Epithelial cell of proximal tubule (primary cell): ENCODE data around the gene RSRC2. TPM values are rescaled to one million over a fixed set of nuclear protein-coding genes. Genes with fewer than 3 reads are reported as not detected.
A peak's percentile ranks its signal among the peaks of the same experiment; 100 is the strongest.
"Not testable (repeated sequence)": the region's sequence is repeated elsewhere in the genome, so short reads cannot be mapped to it uniquely, and the experiment has no call there.

Experiments
- DNase-seq: peaks from one replicate; pipeline ENCODE4 v3.0.0-alpha.2; 2011; ENCODE audit warnings: low read depth
- H3K4me3 ChIP-seq: 2 replicates; pipeline ENCODE4 v1.5.1; 2011; ENCODE audit warnings: low read depth, mild to moderate bottlenecking, low read length
- total RNA-seq: library from RNA; depleted of rRNA; stranded (reverse); fragments of >200 nt; gene quantifications from 2 replicates; pipeline ENCODE4 v1.2.3, GENCODE V29; 2015
- TF ChIP-seq, protein P1 (sequence below): conservative IDR thresholded peaks from 2 replicates; pipeline ENCODE4 v1.5.1; 2012; ENCODE audit warnings: low read depth, mild to moderate bottlenecking, low read length

Gene RSRC2, protein sequence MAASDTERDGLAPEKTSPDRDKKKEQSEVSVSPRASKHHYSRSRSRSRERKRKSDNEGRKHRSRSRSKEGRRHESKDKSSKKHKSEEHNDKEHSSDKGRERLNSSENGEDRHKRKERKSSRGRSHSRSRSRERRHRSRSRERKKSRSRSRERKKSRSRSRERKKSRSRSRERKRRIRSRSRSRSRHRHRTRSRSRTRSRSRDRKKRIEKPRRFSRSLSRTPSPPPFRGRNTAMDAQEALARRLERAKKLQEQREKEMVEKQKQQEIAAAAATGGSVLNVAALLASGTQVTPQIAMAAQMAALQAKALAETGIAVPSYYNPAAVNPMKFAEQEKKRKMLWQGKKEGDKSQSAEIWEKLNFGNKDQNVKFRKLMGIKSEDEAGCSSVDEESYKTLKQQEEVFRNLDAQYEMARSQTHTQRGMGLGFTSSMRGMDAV
- 44.9 and 72.4 TPM in 2 replicates for total RNA-seq

DNA sequence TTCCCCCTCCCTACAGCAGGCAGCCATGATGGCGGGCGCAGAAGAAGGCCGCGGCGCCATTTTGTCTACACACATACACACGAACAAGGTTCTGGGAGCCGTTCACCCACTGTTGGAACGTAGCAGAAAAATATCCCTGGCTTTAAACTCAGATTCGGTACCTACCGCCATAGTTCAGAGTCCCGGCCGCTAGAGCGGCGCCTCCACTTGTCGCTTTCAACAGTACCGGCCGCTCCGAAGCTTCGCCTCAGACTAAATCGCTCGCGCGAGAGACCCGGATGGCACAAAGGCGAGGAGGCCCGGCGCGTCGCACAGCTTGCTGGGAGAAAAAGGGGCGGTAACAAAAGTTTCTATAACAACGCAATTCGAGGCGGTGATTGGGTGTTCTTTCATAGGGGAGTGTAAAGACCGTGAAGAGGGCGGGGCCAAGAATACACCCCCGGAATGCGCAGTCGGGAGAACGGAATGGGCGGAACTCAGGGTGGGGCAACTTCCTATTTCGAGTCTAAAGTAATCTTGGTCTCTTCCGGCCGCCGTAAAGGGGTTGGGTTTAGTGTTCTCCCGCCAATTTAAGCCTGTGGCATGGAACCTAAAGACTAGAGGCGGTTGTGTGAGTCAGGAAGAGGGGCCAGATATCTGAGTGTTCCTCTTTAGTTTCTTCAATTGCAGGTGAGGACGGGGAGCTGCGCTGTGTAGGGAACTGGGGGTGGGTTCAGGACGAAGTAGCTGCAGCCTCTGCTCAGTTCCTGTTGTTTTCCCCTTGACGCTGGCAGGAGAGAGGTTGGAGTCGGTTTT, at the start of gene RSRC2, which contains the start of gene KNTC1:
Gene RSRC2, minus strand, starts transcription at position 254 of the 795 bp plus-strand sequence. Its CDS starts 83 bp downstream, at position 171.
Gene KNTC1, plus strand, starts transcription at position 567 of the 795 bp plus-strand sequence. CDS start 2,815 bp downstream, outside the sequence.
- peak within 1 kb of the TSS; percentile 98 for H3K4me3 ChIP-seq
- peak; percentile 95 for DNase-seq
- TF ChIP-seq, protein P1, sequence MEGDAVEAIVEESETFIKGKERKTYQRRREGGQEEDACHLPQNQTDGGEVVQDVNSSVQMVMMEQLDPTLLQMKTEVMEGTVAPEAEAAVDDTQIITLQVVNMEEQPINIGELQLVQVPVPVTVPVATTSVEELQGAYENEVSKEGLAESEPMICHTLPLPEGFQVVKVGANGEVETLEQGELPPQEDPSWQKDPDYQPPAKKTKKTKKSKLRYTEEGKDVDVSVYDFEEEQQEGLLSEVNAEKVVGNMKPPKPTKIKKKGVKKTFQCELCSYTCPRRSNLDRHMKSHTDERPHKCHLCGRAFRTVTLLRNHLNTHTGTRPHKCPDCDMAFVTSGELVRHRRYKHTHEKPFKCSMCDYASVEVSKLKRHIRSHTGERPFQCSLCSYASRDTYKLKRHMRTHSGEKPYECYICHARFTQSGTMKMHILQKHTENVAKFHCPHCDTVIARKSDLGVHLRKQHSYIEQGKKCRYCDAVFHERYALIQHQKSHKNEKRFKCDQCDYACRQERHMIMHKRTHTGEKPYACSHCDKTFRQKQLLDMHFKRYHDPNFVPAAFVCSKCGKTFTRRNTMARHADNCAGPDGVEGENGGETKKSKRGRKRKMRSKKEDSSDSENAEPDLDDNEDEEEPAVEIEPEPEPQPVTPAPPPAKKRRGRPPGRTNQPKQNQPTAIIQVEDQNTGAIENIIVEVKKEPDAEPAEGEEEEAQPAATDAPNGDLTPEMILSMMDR = no peak

DNA sequence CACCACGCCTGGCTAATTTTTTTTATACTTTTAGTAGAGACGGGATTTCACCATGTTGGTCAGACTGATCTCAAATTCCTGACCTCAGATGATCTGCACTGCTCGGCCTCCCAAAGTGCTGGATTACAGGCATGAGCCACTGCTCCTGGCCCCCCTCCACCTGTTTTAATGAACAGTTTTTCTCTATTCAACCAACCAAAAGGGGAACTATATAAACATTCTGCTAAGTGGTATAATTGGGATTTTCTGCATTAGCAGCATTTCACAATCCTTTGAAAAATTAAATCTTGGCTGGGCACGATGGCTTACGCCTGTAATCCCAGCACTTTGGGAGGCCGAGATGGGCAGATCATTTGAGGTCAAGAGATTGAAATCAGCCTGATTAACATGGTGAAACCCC, 45.1 kb upstream of the RSRC2 start:
- no peak overlapping the region for H3K4me3 ChIP-seq
- TF ChIP-seq, protein P1 = no peak
- no peak for DNase-seq

DNA sequence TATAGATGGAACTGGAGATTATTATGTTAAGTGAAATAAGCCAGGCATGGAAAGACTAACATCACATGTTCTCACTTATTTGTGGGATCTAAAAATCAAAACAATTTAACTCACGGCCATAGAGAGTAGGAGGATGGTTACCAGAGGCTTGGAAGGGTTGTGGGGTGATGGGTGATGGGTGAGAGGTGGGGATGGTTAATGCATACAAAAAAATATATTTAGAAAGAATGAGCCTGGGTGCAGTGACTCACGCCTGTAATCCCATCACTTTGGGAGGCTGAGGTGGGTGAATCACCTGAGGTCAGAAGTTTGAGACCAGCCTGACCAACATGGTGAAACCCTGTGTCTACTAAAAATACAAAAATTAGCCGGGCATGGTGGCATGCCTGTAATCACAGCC, 43.3 kb upstream of the RSRC2 start:
- H3K4me3 ChIP-seq, DNase-seq: not testable (repeated sequence)

DNA sequence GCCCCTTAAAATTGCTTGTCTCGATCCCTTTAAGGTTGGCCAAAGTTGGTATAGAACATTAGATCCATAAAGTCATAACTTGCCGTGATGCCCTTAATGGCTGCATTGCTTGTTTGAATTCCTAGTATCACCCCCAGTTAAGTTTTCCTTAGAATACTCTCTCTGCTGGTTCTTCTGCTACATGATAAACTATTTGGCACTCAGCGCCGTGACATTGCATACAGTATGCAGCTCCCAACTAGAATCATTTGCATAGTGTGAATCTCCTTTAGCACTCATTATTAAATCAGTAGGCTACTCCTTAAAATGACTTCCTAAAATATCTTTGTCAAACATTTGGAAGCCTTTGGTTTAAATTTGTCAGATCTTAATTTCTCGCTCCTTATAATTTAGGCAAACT, 42.6 kb upstream of the RSRC2 start:
- no peak for DNase-seq
- TF ChIP-seq, protein P1 = no peak
- no peak overlapping the region for H3K4me3 ChIP-seq

DNA sequence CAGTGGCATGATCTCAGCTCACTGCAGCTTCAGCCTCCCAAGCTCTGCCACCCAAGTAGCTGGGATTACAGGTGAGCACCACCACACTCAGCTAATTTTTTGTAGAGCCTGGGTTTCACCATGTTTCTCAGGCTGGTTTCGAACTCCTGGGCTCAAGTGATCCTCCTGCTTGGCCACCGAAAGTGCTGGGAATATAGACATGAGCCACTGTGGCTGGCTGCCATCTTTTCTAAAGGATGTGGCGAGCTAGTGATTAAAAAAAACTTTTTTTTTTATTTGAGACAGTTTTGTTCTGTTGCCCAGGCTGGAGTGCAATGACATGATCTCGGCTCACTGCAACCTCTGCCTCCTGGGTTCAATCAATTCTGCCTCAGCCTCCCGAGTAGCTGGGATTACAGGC, 40.1 kb upstream of the RSRC2 start:
- not testable (repeated sequence) for H3K4me3 ChIP-seq, DNase-seq

DNA sequence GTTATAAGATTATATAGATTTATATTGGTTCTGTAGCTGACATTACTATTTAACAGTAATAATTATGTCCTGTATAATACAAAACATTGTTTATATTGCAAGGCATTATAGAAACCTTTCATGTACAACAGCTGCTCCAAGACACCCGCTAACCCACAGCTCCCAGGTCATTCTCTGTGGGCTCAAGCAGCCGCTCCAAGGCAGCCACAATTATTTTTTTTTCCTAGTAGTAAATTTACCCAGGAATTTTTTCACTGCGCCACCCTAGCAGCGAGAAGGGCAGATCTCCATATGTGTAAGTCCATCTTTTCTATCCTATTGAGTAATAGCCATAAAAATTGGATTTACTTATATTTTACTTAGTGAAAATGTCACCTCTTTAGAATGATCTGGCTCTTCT, 36.6 kb upstream of the RSRC2 start:
- no peak for DNase-seq
- TF ChIP-seq, protein P1 = no peak
- no peak overlapping the region for H3K4me3 ChIP-seq

DNA sequence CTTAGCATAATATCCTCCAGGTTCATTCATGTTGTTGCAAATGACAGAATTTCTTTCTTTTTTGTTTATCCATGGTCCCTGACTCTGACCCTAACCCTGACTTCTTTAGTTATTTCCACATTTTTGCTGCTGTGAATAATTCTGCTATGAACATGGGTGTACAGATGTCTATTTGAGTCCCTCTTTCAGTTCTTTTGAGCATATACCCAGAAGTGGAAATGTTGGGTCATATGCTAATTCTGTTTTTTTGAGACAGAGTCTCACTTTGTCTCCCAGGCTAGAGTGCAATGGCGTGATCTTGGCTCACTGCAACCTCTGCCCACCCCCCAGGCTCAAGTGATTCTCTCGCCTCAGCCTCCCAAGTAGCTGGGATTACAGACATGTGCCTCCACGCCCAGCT, 33.4 kb upstream of the RSRC2 start:
- TF ChIP-seq, protein P1 = no peak
- H3K4me3 ChIP-seq = no peak overlapping the region
- DNase-seq = no peak
